ENCODE results near the gene STX11. TPM values are rescaled to one million over a fixed set of nuclear protein-coding genes. Genes with fewer than 3 reads are reported as not detected.

Gene STX11
- total and polyA plus RNA-seq, 10 of the 15 experiments (the other 5 are each of a cell fraction or from before 2014, with no cell fraction given) = 0.66 to 38.1 (median 19.8) TPM

DNA sequence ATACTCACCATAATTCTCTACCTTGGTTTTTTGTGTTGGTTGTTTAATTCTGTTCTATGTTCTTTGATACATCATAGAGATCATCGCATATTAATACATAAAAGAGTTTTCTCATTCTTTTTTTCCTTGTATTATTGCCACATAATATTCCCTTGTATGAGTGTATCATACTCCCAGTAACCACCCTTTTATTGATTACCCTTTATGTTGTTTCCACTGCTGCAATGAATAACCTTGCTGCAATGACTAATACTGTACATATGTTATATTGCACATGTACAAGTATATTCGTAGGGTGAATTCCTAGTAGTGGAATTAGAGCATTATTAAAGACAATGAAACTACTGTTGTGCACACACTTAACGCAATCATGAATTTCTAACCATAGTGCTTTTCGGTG lies 45.8 kb upstream of the STX11 start:
- Histone ChIP-seq H2AFZ (ENCODE audit: control insufficient read depth, low read depth, low read length) (no peak overlapping the region), H3K9ac (ENCODE audit: control insufficient read depth, insufficient read depth, low read length) (no peak overlapping the region), H3K4me2 (ENCODE audit: control insufficient read depth, insufficient read depth) (no peak overlapping the region), H4K20me1 (ENCODE audit: control insufficient read depth, insufficient read depth) (no peaks in the 10 kb centered on the region), H3K4me1 (ENCODE audit: control insufficient read depth, insufficient read depth, low read length) (no peaks in the 10 kb centered on the region), H3K27me3 (replicated peaks in 1 of 2; ENCODE audit: control insufficient read depth in 2 of 2, insufficient read depth in 2 of 2, low read length in 1 of 2) (no peaks in the 10 kb centered on the region), H3K79me2 (ENCODE audit: control insufficient read depth, insufficient read depth, low read length) (no peaks in the 10 kb centered on the region), H3K4me3 (no peak overlapping the region), H3K36me3 (ENCODE audit: control insufficient read depth in 2 of 2, insufficient read depth in 2 of 2, low read length in 1 of 2) (no peaks in the 10 kb centered on the region), H3K27ac (ENCODE audit: control insufficient read depth, insufficient read depth) (no peak overlapping the region), H3K9me3 (replicated peaks; ENCODE audit: control insufficient read depth, insufficient read depth, low read length) (no peaks in the 10 kb centered on the region)
- in situ Hi-C loops (cut with MboI) (no loop called here), intact Hi-C loops (cut with micrococcal nuclease; ENCODE audit: unreplicated experiment) (no loop called here)
- ChIA-PET RAD21 (ENCODE audit: unreplicated experiment) (interaction anchor here (0.9 to 4.4 kb wide), 16 partner anchors 9 to 383 kb away, joined by 3 to 87 read pairs (median 4); partner anchors contain the start of gene SF3B5), POLR2A (no interaction called here), SMC1A (ENCODE audit: uncharacterized antibody, unreplicated experiment) (interaction anchor here (0.6 to 6.6 kb wide), 20 partner anchors 8 to 530 kb away, joined by 3 to 125 read pairs (median 5); partner anchors contain the start of gene STX11), CTCF (interaction anchor here (0.6 to 6.6 kb wide), 22 partner anchors 8 to 1630 kb away, joined by 3 to 142 read pairs (median 5); partner anchors contain the start of gene SF3B5)
- FAIRE-seq (no peak), ATAC-seq (no peak), DNase-seq (ENCODE audit: low read depth, low spot score) (no peak)
- no TSS peak for BruUV-seq (replicated peaks)
- 45% methylated on average over 4 of the region's 4 CpGs for WGBS (ENCODE audit: insufficient coverage, insufficient replicate concordance, low lambda C conversion rate, missing lambda C conversion rate)
- no peak for TF ChIP-seq DPF2 (IDR thresholded peaks at IDR 0.05)
- no peak for TF ChIP-seq TAF1 (IDR thresholded peaks at IDR 0.05; ENCODE audit: borderline replicate concordance, low read depth, low read length)
- no peak for TF ChIP-seq TARDBP (IDR thresholded peaks at IDR 0.05; ENCODE audit: borderline replicate concordance)
- TF ChIP-seq, protein P1, sequence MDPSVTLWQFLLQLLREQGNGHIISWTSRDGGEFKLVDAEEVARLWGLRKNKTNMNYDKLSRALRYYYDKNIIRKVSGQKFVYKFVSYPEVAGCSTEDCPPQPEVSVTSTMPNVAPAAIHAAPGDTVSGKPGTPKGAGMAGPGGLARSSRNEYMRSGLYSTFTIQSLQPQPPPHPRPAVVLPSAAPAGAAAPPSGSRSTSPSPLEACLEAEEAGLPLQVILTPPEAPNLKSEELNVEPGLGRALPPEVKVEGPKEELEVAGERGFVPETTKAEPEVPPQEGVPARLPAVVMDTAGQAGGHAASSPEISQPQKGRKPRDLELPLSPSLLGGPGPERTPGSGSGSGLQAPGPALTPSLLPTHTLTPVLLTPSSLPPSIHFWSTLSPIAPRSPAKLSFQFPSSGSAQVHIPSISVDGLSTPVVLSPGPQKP (IDR thresholded peaks at IDR 0.05; ENCODE audit: low read depth, low read length) = no peak
- TF ChIP-seq, protein P2, sequence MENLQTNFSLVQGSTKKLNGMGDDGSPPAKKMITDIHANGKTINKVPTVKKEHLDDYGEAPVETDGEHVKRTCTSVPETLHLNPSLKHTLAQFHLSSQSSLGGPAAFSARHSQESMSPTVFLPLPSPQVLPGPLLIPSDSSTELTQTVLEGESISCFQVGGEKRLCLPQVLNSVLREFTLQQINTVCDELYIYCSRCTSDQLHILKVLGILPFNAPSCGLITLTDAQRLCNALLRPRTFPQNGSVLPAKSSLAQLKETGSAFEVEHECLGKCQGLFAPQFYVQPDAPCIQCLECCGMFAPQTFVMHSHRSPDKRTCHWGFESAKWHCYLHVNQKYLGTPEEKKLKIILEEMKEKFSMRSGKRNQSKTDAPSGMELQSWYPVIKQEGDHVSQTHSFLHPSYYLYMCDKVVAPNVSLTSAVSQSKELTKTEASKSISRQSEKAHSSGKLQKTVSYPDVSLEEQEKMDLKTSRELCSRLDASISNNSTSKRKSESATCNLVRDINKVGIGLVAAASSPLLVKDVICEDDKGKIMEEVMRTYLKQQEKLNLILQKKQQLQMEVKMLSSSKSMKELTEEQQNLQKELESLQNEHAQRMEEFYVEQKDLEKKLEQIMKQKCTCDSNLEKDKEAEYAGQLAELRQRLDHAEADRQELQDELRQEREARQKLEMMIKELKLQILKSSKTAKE (IDR thresholded peaks at IDR 0.05; ENCODE audit: low read depth, poor library complexity, severe bottlenecking) = no peak
- TF ChIP-seq CHD1 (IDR thresholded peaks at IDR 0.05; ENCODE audit: low read depth, low read length) = no peak
- TF ChIP-seq, protein P3, sequence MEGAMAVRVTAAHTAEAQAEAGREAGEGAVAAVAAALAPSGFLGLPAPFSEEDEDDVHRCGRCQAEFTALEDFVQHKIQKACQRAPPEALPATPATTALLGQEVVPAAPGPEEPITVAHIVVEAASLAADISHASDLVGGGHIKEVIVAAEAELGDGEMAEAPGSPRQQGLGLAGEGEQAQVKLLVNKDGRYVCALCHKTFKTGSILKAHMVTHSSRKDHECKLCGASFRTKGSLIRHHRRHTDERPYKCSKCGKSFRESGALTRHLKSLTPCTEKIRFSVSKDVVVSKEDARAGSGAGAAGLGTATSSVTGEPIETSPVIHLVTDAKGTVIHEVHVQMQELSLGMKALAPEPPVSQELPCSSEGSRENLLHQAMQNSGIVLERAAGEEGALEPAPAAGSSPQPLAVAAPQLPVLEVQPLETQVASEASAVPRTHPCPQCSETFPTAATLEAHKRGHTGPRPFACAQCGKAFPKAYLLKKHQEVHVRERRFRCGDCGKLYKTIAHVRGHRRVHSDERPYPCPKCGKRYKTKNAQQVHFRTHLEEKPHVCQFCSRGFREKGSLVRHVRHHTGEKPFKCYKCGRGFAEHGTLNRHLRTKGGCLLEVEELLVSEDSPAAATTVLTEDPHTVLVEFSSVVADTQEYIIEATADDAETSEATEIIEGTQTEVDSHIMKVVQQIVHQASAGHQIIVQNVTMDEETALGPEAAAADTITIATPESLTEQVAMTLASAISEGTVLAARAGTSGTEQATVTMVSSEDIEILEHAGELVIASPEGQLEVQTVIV (IDR thresholded peaks at IDR 0.05; ENCODE audit: borderline replicate concordance, partially characterized antibody) = no peak
- no peak for TF ChIP-seq ESRRA (IDR thresholded peaks at IDR 0.05; ENCODE audit: low read length)
- TF ChIP-seq KAT2A (conservative IDR thresholded peaks at IDR 0.05; ENCODE audit: control insufficient read depth, low read depth, low read length) = no peak
- TF ChIP-seq RELA (IDR thresholded peaks at IDR 0.05; ENCODE audit: borderline replicate concordance, partially characterized antibody) = no peak
- no peak for TF ChIP-seq FOXM1 (IDR thresholded peaks at IDR 0.05; ENCODE audit: low read depth, low read length)
- TF ChIP-seq, protein P4, sequence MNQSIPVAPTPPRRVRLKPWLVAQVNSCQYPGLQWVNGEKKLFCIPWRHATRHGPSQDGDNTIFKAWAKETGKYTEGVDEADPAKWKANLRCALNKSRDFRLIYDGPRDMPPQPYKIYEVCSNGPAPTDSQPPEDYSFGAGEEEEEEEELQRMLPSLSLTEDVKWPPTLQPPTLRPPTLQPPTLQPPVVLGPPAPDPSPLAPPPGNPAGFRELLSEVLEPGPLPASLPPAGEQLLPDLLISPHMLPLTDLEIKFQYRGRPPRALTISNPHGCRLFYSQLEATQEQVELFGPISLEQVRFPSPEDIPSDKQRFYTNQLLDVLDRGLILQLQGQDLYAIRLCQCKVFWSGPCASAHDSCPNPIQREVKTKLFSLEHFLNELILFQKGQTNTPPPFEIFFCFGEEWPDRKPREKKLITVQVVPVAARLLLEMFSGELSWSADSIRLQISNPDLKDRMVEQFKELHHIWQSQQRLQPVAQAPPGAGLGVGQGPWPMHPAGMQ (IDR thresholded peaks at IDR 0.05; ENCODE audit: borderline replicate concordance) = no peak
- TF ChIP-seq, protein P5, sequence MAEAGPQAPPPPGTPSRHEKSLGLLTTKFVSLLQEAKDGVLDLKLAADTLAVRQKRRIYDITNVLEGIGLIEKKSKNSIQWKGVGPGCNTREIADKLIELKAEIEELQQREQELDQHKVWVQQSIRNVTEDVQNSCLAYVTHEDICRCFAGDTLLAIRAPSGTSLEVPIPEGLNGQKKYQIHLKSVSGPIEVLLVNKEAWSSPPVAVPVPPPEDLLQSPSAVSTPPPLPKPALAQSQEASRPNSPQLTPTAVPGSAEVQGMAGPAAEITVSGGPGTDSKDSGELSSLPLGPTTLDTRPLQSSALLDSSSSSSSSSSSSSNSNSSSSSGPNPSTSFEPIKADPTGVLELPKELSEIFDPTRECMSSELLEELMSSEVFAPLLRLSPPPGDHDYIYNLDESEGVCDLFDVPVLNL (IDR thresholded peaks at IDR 0.05; ENCODE audit: low read depth, low read length) = no peak
- no peak for TF ChIP-seq KLF5 (IDR thresholded peaks at IDR 0.05; ENCODE audit: partially characterized antibody)
- TF ChIP-seq MTA2 (IDR thresholded peaks at IDR 0.05; ENCODE audit: low read depth) = no peak
- no peak for TF ChIP-seq ZNF24 (IDR thresholded peaks at IDR 0.05)

All from GM12878 (cell line).